RWPE1 (cell line): Measurements from ENCODE around the gene NADK.

ENCODE experiments used
- CTCF ChIA-PET: fragments of 350-600 bp; sonication (Branson Sonifier 250); formaldehyde crosslinking; extraction: SDS; loops from one replicate; lab custom pipeline; 2021; lab: Yijun Ruan, JAX
- POLR2A ChIA-PET: fragments of 400-600 bp; formaldehyde crosslinking; extraction: SDS; loops from one replicate; lab custom pipeline; 2020; ENCODE audit warnings: antibody characterized with exemption; ENCODE audit not compliant: low non-redundant PET; lab: Yijun Ruan, JAX
- DNase-seq: peaks from one replicate; pipeline ENCODE4 v3.0.0; 2012; ENCODE audit warnings: low spot score
- H3K27ac ChIP-seq: fragments of 450-650 bp; 2 replicates; pipeline ENCODE4 v1.5.1; 2017
- CTCF ChIP-seq: fragments of 450-650 bp; conservative IDR thresholded peaks from 2 replicates; pipeline ENCODE4 v1.5.1; 2017; ENCODE audit warnings: low read depth, mild to moderate bottlenecking

NADK gene

DNA sequence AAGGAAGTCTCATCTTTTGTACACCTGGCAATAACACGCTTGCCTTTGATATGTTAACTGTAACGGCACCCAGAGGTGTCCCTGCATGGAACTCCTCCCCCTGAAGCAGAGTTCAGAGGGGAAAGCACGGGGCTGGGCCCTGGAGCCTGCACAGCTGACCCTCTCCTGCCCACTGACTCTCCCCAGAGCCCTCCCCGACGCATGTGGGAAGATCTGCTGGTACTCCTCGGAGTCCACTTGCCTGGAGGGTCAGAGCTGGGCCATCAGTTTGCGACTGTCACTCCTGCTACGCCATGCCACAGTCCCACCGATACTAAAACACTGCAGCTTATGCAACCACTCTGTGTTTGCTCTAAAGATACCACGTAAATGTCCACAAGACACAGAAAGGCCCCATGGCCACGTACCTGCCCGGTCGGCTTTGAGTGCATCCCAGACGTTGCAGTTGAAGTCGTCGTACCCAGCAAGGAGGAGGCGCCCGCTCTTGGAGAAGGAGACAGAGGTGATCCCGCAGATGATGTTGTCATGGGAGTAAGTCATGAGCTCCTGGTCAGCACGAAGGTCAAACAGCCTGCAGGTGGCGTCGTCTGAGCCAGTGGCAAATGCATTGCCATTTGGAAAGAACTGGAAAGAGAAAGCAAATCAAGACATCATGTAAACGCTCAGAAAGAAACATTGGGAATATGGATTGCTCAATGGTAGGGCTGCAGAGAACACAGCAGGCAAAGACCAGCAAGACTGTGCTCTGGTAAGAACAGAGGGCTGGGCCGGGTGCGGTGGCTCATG lies 10.6 kb upstream of the NADK start:
- TF ChIP-seq CTCF: peak; percentile 30; the same call in 1 of the 2 replicates
- peak overlapping the region; percentile 36 for H3K27ac ChIP-seq
- ChIA-PET CTCF (interaction anchor here (0.6 to 1.8 kb wide), 3 partner anchors 9 to 117 kb away, joined by 3 to 7 read pairs (median 3); no protein-coding TSS in a partner anchor), POLR2A (no interaction called here)
- no peak for DNase-seq

DNA sequence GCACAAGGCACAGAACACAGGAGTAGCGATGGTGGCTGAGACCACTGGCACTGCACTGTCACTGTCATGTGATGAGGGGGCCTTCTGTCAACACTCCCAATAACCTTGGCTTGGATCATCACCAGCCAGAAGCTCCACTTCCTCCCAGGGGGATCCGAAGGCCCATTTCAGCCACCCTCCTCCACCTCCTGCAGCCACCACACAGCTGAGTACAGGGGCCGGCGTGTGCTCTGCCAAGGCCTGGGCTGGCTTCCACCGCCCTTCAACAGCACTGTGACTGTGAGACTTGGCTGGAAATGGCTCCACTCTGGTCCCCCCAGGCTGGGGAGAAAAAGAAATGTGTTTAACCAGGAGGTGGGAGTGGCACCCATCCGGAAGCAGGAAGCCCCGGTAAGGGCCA lies 9.9 kb upstream of the NADK start:
- TF ChIP-seq CTCF: no peak
- CTCF ChIA-PET: no interaction called here
- H3K27ac ChIP-seq: peak overlapping the region; percentile 36
- DNase-seq: no peak
- POLR2A ChIA-PET: no interaction called here

- peak overlapping the region; percentile 36 for H3K27ac ChIP-seq
- no peak for DNase-seq
- CTCF ChIA-PET: no interaction called here
- no peak for TF ChIP-seq CTCF
- POLR2A ChIA-PET: no interaction called here
Measured at GRCh38 chr1:1786836-1787605, 8.8 kb upstream of the NADK start.

DNA sequence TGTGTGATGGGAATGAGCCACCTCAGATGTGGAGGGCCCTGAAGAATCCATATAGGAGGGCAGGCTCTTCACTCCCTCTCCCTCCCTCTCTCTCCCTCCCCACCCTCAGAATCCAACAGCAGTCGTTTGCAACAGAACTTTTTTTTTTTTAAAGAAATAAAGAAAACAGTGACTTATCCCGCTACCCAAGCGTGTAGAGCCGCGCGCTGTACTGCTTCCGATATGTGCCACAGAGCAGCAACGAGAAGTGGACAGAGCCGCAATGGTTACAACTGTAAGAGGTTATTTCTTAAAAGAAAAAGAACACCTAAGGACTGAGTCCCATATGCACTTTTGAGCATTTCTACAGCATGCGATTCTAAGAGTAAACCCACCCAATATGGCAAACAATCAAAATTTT lies 7.4 kb upstream of the NADK start:
- no peak for DNase-seq
- TF ChIP-seq CTCF: no peak
- POLR2A ChIA-PET: no interaction called here
- CTCF ChIA-PET: no interaction called here
- H3K27ac ChIP-seq: peak overlapping the region; percentile 91

- no peak for TF ChIP-seq CTCF
- CTCF ChIA-PET: interaction anchor here (0.5 kb wide), 1 partner anchor 261 kb away, joined by 3 read pairs; no protein-coding TSS in a partner anchor
- DNase-seq: no peak
- POLR2A ChIA-PET: no interaction called here
- H3K27ac ChIP-seq: peak overlapping the region; percentile 91
Measured at GRCh38 chr1:1784933-1785332, 6.7 kb upstream of the NADK start.

- ChIA-PET CTCF (no interaction called here), POLR2A (no interaction called here)
- no peak for TF ChIP-seq CTCF
- DNase-seq: no peak
- H3K27ac ChIP-seq: peak overlapping the region; percentile 91
Measured at GRCh38 chr1:1783320-1783719, 5.0 kb upstream of the NADK start.
